GM12878 (cell line): ENCODE results near the gene BLCAP. TPM values are rescaled to one million over a fixed set of nuclear protein-coding genes. Genes with fewer than 3 reads are reported as not detected.
A peak's percentile ranks its signal among the peaks of the same experiment; 100 is the strongest.

Experiments used
- ATAC-seq: fragments of 200-7000 bp; cut with Tn5 transposase; 3 replicates; pipeline ENCODE4 v1.9.1; 2020; ENCODE audit warnings: mild to moderate bottlenecking, moderate library complexity
- BruUV-seq: library from RNA; stranded (reverse); fragments of 400-500 nt; replicated peaks from 2 replicates; lab custom pipeline; 2021; lab: Mats Ljungman, UMichigan
- CTCF ChIA-PET: fragments of 300-600 bp; sonication (Branson Sonifier 250); formaldehyde crosslinking; extraction: SDS; loops from one replicate; lab custom pipeline; 2021; ENCODE audit warnings: inconsistent platforms; lab: Yijun Ruan, JAX
- POLR2A ChIA-PET: fragments of 350-600 bp; formaldehyde crosslinking; extraction: SDS; loops from one replicate; lab custom pipeline; 2021; ENCODE audit warnings: inconsistent platforms; lab: Charles Lee
- RAD21 ChIA-PET: fragments of 300-600 bp; sonication (Branson Sonifier 250); formaldehyde crosslinking; loops from one replicate; lab custom pipeline; 2023; ENCODE audit warnings: antibody characterized with exemption; ENCODE audit not compliant: unreplicated experiment; lab: Charles Lee
- SMC1A ChIA-PET: fragments of 300-600 bp; sonication (Branson Sonifier 250); formaldehyde crosslinking; loops from one replicate; lab custom pipeline; 2023; ENCODE audit not compliant: unreplicated experiment, uncharacterized antibody; lab: Charles Lee
- DNase-seq: peaks from one replicate; pipeline ENCODE4 v3.0.0-alpha.2; 2011; ENCODE audit warnings: low read depth, low spot score
- FAIRE-seq: peaks from 3 replicates; lab custom pipeline; 2011; peaks lifted over from hg19 to GRCh38; lab: Jason Lieb, UNC
- H2AFZ ChIP-seq: 2 replicates; pipeline ENCODE4 v1.6.0; 2011; ENCODE audit warnings: low read depth, low read length, control low read depth; ENCODE audit not compliant: control insufficient read depth
- H3K27ac ChIP-seq: 2 replicates; pipeline ENCODE4 v1.5.1; 2011; ENCODE audit warnings: control low read depth; ENCODE audit not compliant: control insufficient read depth, insufficient read depth
- H3K27me3 ChIP-seq, 2 experiments: replicated peaks in 1 of 2; 2 replicates each; pipeline versions ENCODE4 v1.6.0 to v1.6.1; 2011; ENCODE audit warnings: low read length in 1 of 2; ENCODE audit not compliant: control insufficient read depth in 2 of 2, insufficient read depth in 2 of 2
- H3K36me3 ChIP-seq, 2 experiments: 2 replicates each; pipeline ENCODE4 v1.5.1; 2011; ENCODE audit warnings: low read length in 1 of 2; ENCODE audit not compliant: control insufficient read depth in 2 of 2, insufficient read depth in 2 of 2
- H3K4me1 ChIP-seq: 2 replicates; pipeline ENCODE4 v1.6.1; 2011; ENCODE audit warnings: mild to moderate bottlenecking, low read length, moderate library complexity, mixed read lengths; ENCODE audit not compliant: control insufficient read depth, insufficient read depth
- H3K4me2 ChIP-seq: 2 replicates; pipeline ENCODE4 v1.6.0; 2011; ENCODE audit warnings: control low read depth; ENCODE audit not compliant: control insufficient read depth, insufficient read depth
- H3K4me3 ChIP-seq: fragments of 200-600 bp; sonication (generic); 2 replicates; pipeline ENCODE4 v1.5.1; 2016
- H3K79me2 ChIP-seq: 2 replicates; pipeline ENCODE4 v1.6.0; 2011; ENCODE audit warnings: low read length; ENCODE audit not compliant: control insufficient read depth, insufficient read depth
- H3K9ac ChIP-seq: 2 replicates; pipeline ENCODE4 v1.8.0; 2011; ENCODE audit warnings: low read length, control low read depth, mixed read lengths; ENCODE audit not compliant: control insufficient read depth, insufficient read depth
- H3K9me3 ChIP-seq: replicated peaks from 3 replicates; pipeline ENCODE4 v1.5.1; 2011; ENCODE audit warnings: mild to moderate bottlenecking, low read length; ENCODE audit not compliant: control insufficient read depth, insufficient read depth
- H4K20me1 ChIP-seq: 2 replicates; pipeline ENCODE4 v1.6.0; 2011; ENCODE audit not compliant: control insufficient read depth, insufficient read depth
- ZNF274 ChIP-seq: IDR thresholded peaks from one replicate; pipeline ENCODE4 v1.8.0; 2011; ENCODE audit not compliant: insufficient read length, insufficient read depth
- ZNF592 ChIP-seq: fragments of 450-650 bp; IDR thresholded peaks from 2 replicates; pipeline ENCODE4 v1.6.1; 2017; ENCODE audit warnings: mild to moderate bottlenecking, moderate library complexity
- ZNF687 ChIP-seq: fragments of 450-650 bp; IDR thresholded peaks from 2 replicates; pipeline ENCODE4 v1.6.1; 2017; ENCODE audit warnings: mild to moderate bottlenecking, moderate library complexity
- WGBS: methylation state at CpG from one replicate; pipeline ENCODE4 v1.1.6; 2016; ENCODE audit warnings: low lambda C conversion rate; ENCODE audit not compliant: insufficient replicate concordance, insufficient coverage; ENCODE audit errors: missing lambda C conversion rate; 5-methylcytosine and 5-hydroxymethylcytosine counted together
- in situ Hi-C: fragments of 300-500 bp; cut with MboI; formaldehyde crosslinking; loops from 9 replicates; pipeline ENCODE4 v1.14.3; 2018; ENCODE audit warnings: mixed read lengths
- intact Hi-C: fragments of 100-400 bp; cut with micrococcal nuclease; formaldehyde crosslinking; loops from one replicate; pipeline ENCODE4 v1.14.2; 2022; ENCODE audit not compliant: unreplicated experiment
- polyA plus RNA-seq, 11 experiments: library from polyadenylated mRNA; depleted of rRNA in 4 of 11; unstranded in 6 of 11; stranded (reverse) in 5 of 11; fragments of >200 nt; fragmentation: Nextera tagmentation in 4 of 11; fragmentation: Illumina TruSeq in 1 of 11; extraction: Ambion mirVana in 4 of 11; extraction: Trizol in 1 of 11; gene quantifications; 1 replicate in 1 of 11; 2 replicates in 10 of 11; pipeline versions ENCODE4 v1.2.1 to v1.2.3, GENCODE V29; 2011 to 2016; ENCODE audit warnings: inconsistent platforms in 2 of 11, missing spikeins in 2 of 11, low read depth in 1 of 11
- total RNA-seq, 4 experiments: library from RNA; depleted of rRNA in 3 of 4; stranded (reverse); fragments of >200 nt in 3 of 4; fragmentation: Illumina TruSeq in 1 of 4; extraction: Trizol in 1 of 4; gene quantifications; 2 replicates each; pipeline versions ENCODE4 v1.2.1 to v1.2.3, GENCODE V29; 2013 to 2021

Gene BLCAP
- total and polyA plus RNA-seq, 10 of the 15 experiments (the other 5 are each of a cell fraction or from before 2014, with no cell fraction given): 24.6 to 62.3 (median 47.3) TPM

- intact Hi-C loops: no loop called here
- ChIA-PET POLR2A (no interaction called here), SMC1A (interaction anchor here (0.7 to 1.8 kb wide), 2 partner anchors 9 to 269 kb away, joined by 3 to 6 read pairs; no protein-coding TSS in a partner anchor), CTCF (interaction anchor here (1.2 to 2.1 kb wide), 2 partner anchors 23 to 341 kb away, joined by 3 to 5 read pairs; no protein-coding TSS in a partner anchor), RAD21 (no interaction called here)
- H3K36me3 ChIP-seq: no peaks in the 10 kb centered on the region
- H3K4me1 ChIP-seq: no peaks in the 10 kb centered on the region
- H3K27ac ChIP-seq: no peak overlapping the region
- no TSS peak for BruUV-seq
- 41% methylated on average over 6 of the region's 6 CpGs for WGBS
- no peak overlapping the region for H3K4me3 ChIP-seq
- ATAC-seq: no peak
- no peak overlapping the region for H3K9ac ChIP-seq
- DNase-seq: no peak
- H3K4me2 ChIP-seq: no peak overlapping the region
- in situ Hi-C loops: no loop called here
- no peak for FAIRE-seq
- H3K79me2 ChIP-seq: no peaks in the 10 kb centered on the region
- H4K20me1 ChIP-seq: no peaks in the 10 kb centered on the region
- no peaks in the 10 kb centered on the region; the same call in 2 of the 3 replicates for H3K9me3 ChIP-seq
- H2AFZ ChIP-seq: peak overlapping the region; percentile 35
- TF ChIP-seq ZNF687: peak; percentile 95
- no peak for TF ChIP-seq ZNF274
- peak; percentile 96 for TF ChIP-seq ZNF592
- no peaks in the 10 kb centered on the region for H3K27me3 ChIP-seq
These were observed 14.6 kb upstream of the BLCAP start for GRCh38 chr20:37542281-37542680.
